Stimulated activated CD8-positive, alpha-beta memory T cell treated with anti-CD3 and anti-CD28 coated beads, Interleukin-4, amount 100 ng/mL, for 4 hours (primary cell): ENCODE measurements around the gene IL10RA.
A peak's percentile ranks its signal among the peaks of the same experiment; 100 is the strongest.
"Not testable (repeated sequence)": the region's sequence is repeated elsewhere in the genome, so short reads cannot be mapped to it uniquely, and the experiment has no call there.

ENCODE experiments used
- DNase-seq, 2 donors: peaks; one replicate each; pipeline ENCODE4 v3.0.0-alpha.2; 2020; ENCODE audit warnings: low read depth in 2 of 2, low spot score in 1 of 2

The IL10RA gene

GRCh38 chr11:117961896-117962295, 24.3 kb upstream of the IL10RA start:
- DNase-seq, result no peak

GRCh38 chr11:117962826-117963225, 23.4 kb upstream of the IL10RA start:
- DNase-seq, result no peak

- no peak for DNase-seq
These were observed 19.3 kb upstream of the IL10RA start for GRCh38 chr11:117966908-117967307.

GRCh38 chr11:117969160-117969991, 16.8 kb upstream of the IL10RA start:
- DNase-seq, result no peak

GRCh38 chr11:117970400-117971024, 15.7 kb upstream of the IL10RA start:
- DNase-seq, result no peak

- no peak for DNase-seq
These were observed 14.2 kb upstream of the IL10RA start for GRCh38 chr11:117972044-117972443.

GRCh38 chr11:117972629-117973502, 13.3 kb upstream of the IL10RA start:
- DNase-seq, result no peak

GRCh38 chr11:117973503-117973860, 12.7 kb upstream of the IL10RA start:
- no peak for DNase-seq

GRCh38 chr11:117976445-117976844, 9.7 kb upstream of the IL10RA start:
- DNase-seq, result no peak

GRCh38 chr11:117977029-117977428, 9.2 kb upstream of the IL10RA start:
- no peak for DNase-seq

GRCh38 chr11:117977612-117978264, 8.5 kb upstream of the IL10RA start:
- not testable (repeated sequence) for DNase-seq

GRCh38 chr11:117978291-117978910, 7.8 kb upstream of the IL10RA start:
- DNase-seq, result not testable (repeated sequence)

GRCh38 chr11:117978991-117979390, 7.2 kb upstream of the IL10RA start:
- DNase-seq, result no peak

GRCh38 chr11:117979481-117980211, 6.5 kb upstream of the IL10RA start:
- DNase-seq, result no peak

- no peak for DNase-seq
These were observed 5.9 kb upstream of the IL10RA start for GRCh38 chr11:117980280-117980679.

- DNase-seq, result no peak
These were observed 5.5 kb upstream of the IL10RA start for GRCh38 chr11:117980720-117981119.

- no peak for DNase-seq
These were observed 3.1 kb upstream of the IL10RA start for GRCh38 chr11:117983163-117983475.

- no peak for DNase-seq
These were observed 1.7 kb upstream of the IL10RA start for GRCh38 chr11:117984476-117984875.

- peak in 1 of 2 donors; percentile 40 for DNase-seq
These were observed 884 bp downstream of the IL10RA start for GRCh38 chr11:117986981-117987574.
